Superior temporal gyrus (tissue), 1 donor: ENCODE results near the gene ADRA2B.
A peak's percentile ranks its signal among the peaks of the same experiment; 100 is the strongest.
"Not testable (repeated sequence)": the region's sequence is repeated elsewhere in the genome, so short reads cannot be mapped to it uniquely, and the experiment has no call there.

ENCODE experiments used
- DNase-seq: peaks from one replicate; pipeline ENCODE4 v3.0.0-alpha.2; 2016; ENCODE audit errors: extremely low spot score

The ADRA2B gene

GRCh38 chr2:96089356-96090195, 26.8 kb downstream of the ADRA2B start:
- no peak for DNase-seq

GRCh38 chr2:96088340-96089335, 27.7 kb downstream of the ADRA2B start:
- no peak for DNase-seq

GRCh38 chr2:96087130-96087529, 29.2 kb downstream of the ADRA2B start:
- no peak for DNase-seq

GRCh38 chr2:96085541-96086355, 30.6 kb downstream of the ADRA2B start:
- no peak for DNase-seq

GRCh38 chr2:96084858-96085518, 31.4 kb downstream of the ADRA2B start:
- not testable (repeated sequence) for DNase-seq

- DNase-seq = no peak
These were observed 32.1 kb downstream of the ADRA2B start for GRCh38 chr2:96083989-96084857.

GRCh38 chr2:96083064-96083939, 33.1 kb downstream of the ADRA2B start:
- no peak for DNase-seq

GRCh38 chr2:96082211-96083063, 33.9 kb downstream of the ADRA2B start:
- DNase-seq = no peak

GRCh38 chr2:96081042-96081441, 35.3 kb downstream of the ADRA2B start:
- DNase-seq = no peak

GRCh38 chr2:96075199-96075771, 41.1 kb downstream of the ADRA2B start:
- DNase-seq = no peak

GRCh38 chr2:96074156-96074555, 42.2 kb downstream of the ADRA2B start:
- DNase-seq = no peak

- no peak for DNase-seq
These were observed 43.1 kb downstream of the ADRA2B start for GRCh38 chr2:96073170-96073775.

- DNase-seq = no peak
These were observed 43.6 kb downstream of the ADRA2B start for GRCh38 chr2:96072746-96073145.

GRCh38 chr2:96071977-96072491, 44.3 kb downstream of the ADRA2B start:
- DNase-seq = peak; percentile 71

GRCh38 chr2:96071087-96071976, 45.0 kb downstream of the ADRA2B start:
- not testable (repeated sequence) for DNase-seq

GRCh38 chr2:96070351-96070750, 46.0 kb downstream of the ADRA2B start:
- DNase-seq = not testable (repeated sequence)
